HepG2 (cell line): Measurements from ENCODE around the gene DUS1L.
A peak's percentile ranks its signal among the peaks of the same experiment; 100 is the strongest.

ENCODE experiments used
- HNRNPK ChIP-seq: fragments of 200-400 bp; formaldehyde crosslinking; IDR thresholded peaks from 2 replicates; pipeline ENCODE4 v1.6.1; 2018; ENCODE audit warnings: low read length, low read depth, moderate library complexity, mild to moderate bottlenecking; ENCODE audit not compliant: poor library complexity, severe bottlenecking
- HNRNPL ChIP-seq: fragments of 200-400 bp; formaldehyde crosslinking; IDR thresholded peaks from 2 replicates; pipeline ENCODE4 v1.6.1; 2017; ENCODE audit warnings: mild to moderate bottlenecking, low read depth, low read length
- JUN ChIP-seq: sonication (generic); formaldehyde crosslinking; IDR thresholded peaks from 2 replicates; pipeline ENCODE4 v1.4.0; 2020; ENCODE audit warnings: mild to moderate bottlenecking, missing genetic modification reagents
- ZNF136 ChIP-seq: sonication (generic); formaldehyde crosslinking; IDR thresholded peaks from 2 replicates; pipeline ENCODE4 v1.8.1; 2022; ENCODE audit warnings: low read depth, mild to moderate bottlenecking, moderate library complexity, missing genetic modification reagents
- ZNF225 ChIP-seq: sonication (generic); formaldehyde crosslinking; IDR thresholded peaks from 2 replicates; pipeline ENCODE4 v1.4.0; 2020; ENCODE audit warnings: mild to moderate bottlenecking, missing genetic modification reagents
- ZNF501 ChIP-seq: sonication (generic); formaldehyde crosslinking; IDR thresholded peaks from 2 replicates; pipeline ENCODE4 v1.5.1; 2020; ENCODE audit warnings: mild to moderate bottlenecking, moderate library complexity, missing genetic modification reagents
- ZNF670 ChIP-seq: sonication (generic); formaldehyde crosslinking; IDR thresholded peaks from 2 replicates; pipeline ENCODE4 v1.8.0; 2022; ENCODE audit warnings: mild to moderate bottlenecking, missing genetic modification reagents, borderline replicate concordance
- ZSCAN22 ChIP-seq: sonication (generic); formaldehyde crosslinking; IDR thresholded peaks from 2 replicates; pipeline ENCODE4 v1.4.0; 2020; ENCODE audit warnings: mild to moderate bottlenecking, missing genetic modification reagents
- TF ChIP-seq, protein P1 (sequence below): sonication (generic); formaldehyde crosslinking; IDR thresholded peaks from 2 replicates; pipeline ENCODE4 v1.4.0; 2020; ENCODE audit warnings: missing genetic modification reagents
- TF ChIP-seq, protein P2 (sequence below): sonication (generic); formaldehyde crosslinking; IDR thresholded peaks from 2 replicates; pipeline ENCODE4 v1.8.1; 2023; ENCODE audit warnings: missing genetic modification reagents, inconsistent platforms, borderline replicate concordance

DNA sequence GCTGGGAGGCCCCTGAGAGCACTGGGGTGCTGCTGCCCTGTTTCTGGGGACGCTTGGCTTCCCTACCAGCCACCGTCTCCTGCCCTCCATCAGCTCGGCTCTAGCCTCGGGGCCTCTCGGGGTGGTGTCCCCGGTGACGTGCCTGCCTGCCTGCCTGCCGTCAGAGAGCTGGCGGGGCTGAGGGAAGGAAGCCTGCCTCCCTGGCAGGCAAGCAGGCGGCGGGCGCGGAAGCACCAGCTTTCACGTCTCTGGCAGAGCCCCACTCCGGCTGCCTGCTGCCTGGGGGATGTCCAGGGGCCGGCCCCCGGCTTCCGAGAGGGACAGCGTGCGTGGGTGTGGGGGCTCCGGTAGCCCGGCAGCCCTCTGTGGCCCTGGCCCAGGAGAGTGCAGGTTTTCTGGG, 52.3 kb downstream of the DUS1L start:
- TF ChIP-seq HNRNPL (no peak), ZNF225 (CRISPR knock-in tag) (no peak), JUN (CRISPR knock-in tag) (no peak), ZNF136 (CRISPR knock-in tag) (no peak), ZNF670 (CRISPR knock-in tag) (no peak), ZNF501 (CRISPR knock-in tag) (no peak), ZSCAN22 (CRISPR knock-in tag) (no peak), HNRNPK (peak; percentile 72)
- TF ChIP-seq, protein P1, sequence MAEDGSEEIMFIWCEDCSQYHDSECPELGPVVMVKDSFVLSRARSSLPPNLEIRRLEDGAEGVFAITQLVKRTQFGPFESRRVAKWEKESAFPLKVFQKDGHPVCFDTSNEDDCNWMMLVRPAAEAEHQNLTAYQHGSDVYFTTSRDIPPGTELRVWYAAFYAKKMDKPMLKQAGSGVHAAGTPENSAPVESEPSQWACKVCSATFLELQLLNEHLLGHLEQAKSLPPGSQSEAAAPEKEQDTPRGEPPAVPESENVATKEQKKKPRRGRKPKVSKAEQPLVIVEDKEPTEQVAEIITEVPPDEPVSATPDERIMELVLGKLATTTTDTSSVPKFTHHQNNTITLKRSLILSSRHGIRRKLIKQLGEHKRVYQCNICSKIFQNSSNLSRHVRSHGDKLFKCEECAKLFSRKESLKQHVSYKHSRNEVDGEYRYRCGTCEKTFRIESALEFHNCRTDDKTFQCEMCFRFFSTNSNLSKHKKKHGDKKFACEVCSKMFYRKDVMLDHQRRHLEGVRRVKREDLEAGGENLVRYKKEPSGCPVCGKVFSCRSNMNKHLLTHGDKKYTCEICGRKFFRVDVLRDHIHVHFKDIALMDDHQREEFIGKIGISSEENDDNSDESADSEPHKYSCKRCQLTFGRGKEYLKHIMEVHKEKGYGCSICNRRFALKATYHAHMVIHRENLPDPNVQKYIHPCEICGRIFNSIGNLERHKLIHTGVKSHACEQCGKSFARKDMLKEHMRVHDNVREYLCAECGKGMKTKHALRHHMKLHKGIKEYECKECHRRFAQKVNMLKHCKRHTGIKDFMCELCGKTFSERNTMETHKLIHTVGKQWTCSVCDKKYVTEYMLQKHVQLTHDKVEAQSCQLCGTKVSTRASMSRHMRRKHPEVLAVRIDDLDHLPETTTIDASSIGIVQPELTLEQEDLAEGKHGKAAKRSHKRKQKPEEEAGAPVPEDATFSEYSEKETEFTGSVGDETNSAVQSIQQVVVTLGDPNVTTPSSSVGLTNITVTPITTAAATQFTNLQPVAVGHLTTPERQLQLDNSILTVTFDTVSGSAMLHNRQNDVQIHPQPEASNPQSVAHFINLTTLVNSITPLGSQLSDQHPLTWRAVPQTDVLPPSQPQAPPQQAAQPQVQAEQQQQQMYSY (CRISPR knock-in tag): no peak
- TF ChIP-seq, protein P2, sequence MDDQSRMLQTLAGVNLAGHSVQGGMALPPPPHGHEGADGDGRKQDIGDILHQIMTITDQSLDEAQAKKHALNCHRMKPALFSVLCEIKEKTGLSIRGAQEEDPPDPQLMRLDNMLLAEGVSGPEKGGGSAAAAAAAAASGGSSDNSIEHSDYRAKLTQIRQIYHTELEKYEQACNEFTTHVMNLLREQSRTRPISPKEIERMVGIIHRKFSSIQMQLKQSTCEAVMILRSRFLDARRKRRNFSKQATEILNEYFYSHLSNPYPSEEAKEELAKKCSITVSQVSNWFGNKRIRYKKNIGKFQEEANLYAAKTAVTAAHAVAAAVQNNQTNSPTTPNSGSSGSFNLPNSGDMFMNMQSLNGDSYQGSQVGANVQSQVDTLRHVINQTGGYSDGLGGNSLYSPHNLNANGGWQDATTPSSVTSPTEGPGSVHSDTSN (CRISPR knock-in tag): no peak
